Activated CD4-positive, alpha-beta T cell treated with anti-CD3 and anti-CD28 coated beads, Interleukin-2, Interleukin-6, amounts not matched to agents 100 ng/mL and 50 ng/mL, durations not matched to agents 16 hours and 8 hours (primary cell): ENCODE results near the gene B4GALT1.
"Not testable (repeated sequence)": the region's sequence is repeated elsewhere in the genome, so short reads cannot be mapped to it uniquely, and the experiment has no call there.

ENCODE experiments used
- DNase-seq: peaks from one replicate; pipeline ENCODE4 v3.0.0-alpha.2; 2020

Gene B4GALT1

GRCh38 chr9:33182519-33182918, 15.4 kb upstream of the B4GALT1 start:
- no peak for DNase-seq

- DNase-seq, result no peak
These were observed 13.5 kb upstream of the B4GALT1 start for GRCh38 chr9:33180526-33181184.

GRCh38 chr9:33178972-33179697, 12.0 kb upstream of the B4GALT1 start:
- no peak for DNase-seq

GRCh38 chr9:33177639-33178038, 10.5 kb upstream of the B4GALT1 start:
- no peak for DNase-seq

- DNase-seq, result no peak
These were observed 9.9 kb upstream of the B4GALT1 start for GRCh38 chr9:33177086-33177485.

GRCh38 chr9:33175649-33176325, 8.7 kb upstream of the B4GALT1 start:
- no peak for DNase-seq

GRCh38 chr9:33172256-33173238, 5.4 kb upstream of the B4GALT1 start:
- DNase-seq, result no peak

GRCh38 chr9:33170464-33171415, 3.6 kb upstream of the B4GALT1 start:
- DNase-seq, result peak; percentile 60

GRCh38 chr9:33168941-33169544, 1.9 kb upstream of the B4GALT1 start:
- DNase-seq, result no peak

GRCh38 chr9:33167972-33168461, 881 bp upstream of the B4GALT1 start:
- no peak for DNase-seq

- peak; percentile 28 for DNase-seq
These were observed 679 bp downstream of the B4GALT1 start for GRCh38 chr9:33166231-33167083.

GRCh38 chr9:33165263-33166151, 1.6 kb downstream of the B4GALT1 start:
- DNase-seq, result peak; percentile 81

GRCh38 chr9:33164921-33165262, 2.2 kb downstream of the B4GALT1 start:
- DNase-seq, result not testable (repeated sequence)

GRCh38 chr9:33164138-33164809, 2.9 kb downstream of the B4GALT1 start:
- no peak for DNase-seq

GRCh38 chr9:33163433-33164137, 3.6 kb downstream of the B4GALT1 start:
- no peak for DNase-seq

GRCh38 chr9:33162721-33163311, 4.3 kb downstream of the B4GALT1 start:
- DNase-seq, result no peak

- DNase-seq, result no peak
These were observed 5.5 kb downstream of the B4GALT1 start for GRCh38 chr9:33161589-33162132.
